ENCODE measurements around the gene RIN2.

- TF ChIP-seq CTCF (IDR thresholded peaks at IDR 0.05), result no peak
- no peak for TF ChIP-seq POLR2A (IDR thresholded peaks at IDR 0.05)
- no peak for TF ChIP-seq POLR2AphosphoS5 (IDR thresholded peaks at IDR 0.05)
Measured at GRCh38 chr20:19729672-19730071, 28.4 kb upstream of the RIN2 start.
